Measurements from ENCODE around the gene BSN.

Gene BSN

DNA sequence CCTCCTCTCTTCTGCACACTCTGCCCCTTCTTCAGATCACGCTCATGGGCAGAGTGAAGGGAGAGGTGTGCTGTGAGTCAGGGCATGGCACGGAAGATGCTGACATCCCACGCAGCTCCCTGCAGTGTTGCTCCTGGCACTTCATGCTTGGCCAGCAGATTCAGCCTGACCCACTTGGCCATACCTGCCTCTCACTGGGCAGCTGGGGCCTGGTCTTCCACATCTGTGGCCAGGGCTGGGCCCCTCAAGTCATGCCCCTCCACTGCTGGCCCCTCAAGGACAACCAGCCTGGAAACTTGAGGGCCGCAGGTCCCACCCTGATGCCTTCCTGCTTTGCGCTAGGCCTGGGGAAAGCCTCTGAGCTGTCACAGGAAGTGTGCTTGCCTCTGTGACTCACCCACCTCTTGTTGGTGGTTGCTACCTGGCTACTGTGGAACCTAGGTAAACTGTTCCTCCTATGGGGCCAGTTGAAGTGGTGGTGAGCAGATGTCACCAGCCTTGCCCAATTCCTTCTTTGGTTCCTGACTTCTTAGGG is 48.7 kb downstream of the BSN start:
- no peak for DNase-seq

DNA sequence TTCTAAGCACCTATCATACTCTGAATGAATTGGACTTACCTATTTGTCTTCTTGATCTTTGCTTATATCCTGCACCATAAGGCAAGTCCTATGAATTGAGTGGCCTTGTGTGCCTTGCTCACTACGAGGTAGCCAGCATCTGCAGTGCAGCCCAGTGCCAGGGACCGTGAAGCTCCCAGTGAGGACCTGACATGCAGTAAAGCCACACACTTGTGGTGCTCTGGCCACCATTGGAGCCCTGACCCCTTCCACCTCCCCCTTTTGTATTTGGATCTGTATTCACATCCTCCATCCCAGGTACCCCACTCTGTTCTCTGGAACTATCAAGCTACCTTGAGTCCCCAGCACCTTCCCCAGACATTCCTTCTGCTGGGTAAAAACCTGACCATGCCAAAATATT is 52.1 kb downstream of the BSN start:
- no peak for DNase-seq

DNA sequence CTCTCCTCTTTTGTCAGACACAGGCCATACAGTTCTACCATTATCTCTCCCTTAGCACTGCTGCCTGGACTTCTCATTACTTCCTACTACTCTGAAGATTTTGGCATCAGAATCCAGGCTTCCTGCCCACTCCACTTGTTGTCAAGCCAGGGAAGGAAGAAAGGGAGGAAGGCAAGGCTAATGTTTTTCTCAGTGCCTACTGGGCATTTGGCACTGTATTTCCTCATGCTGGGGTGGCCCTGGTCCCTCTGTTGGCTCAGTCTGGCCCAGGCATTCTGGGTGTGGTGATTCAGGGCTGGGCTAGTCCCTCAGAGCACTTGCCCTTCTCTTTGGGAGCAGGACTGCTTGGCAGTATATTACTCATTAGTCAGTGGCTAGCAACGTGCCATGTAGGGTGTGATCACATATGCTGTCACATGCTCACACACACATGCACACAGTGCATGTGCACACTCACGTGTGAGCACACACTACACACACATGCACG is 52.9 kb downstream of the BSN start:
- DNase-seq: no peak

DNA sequence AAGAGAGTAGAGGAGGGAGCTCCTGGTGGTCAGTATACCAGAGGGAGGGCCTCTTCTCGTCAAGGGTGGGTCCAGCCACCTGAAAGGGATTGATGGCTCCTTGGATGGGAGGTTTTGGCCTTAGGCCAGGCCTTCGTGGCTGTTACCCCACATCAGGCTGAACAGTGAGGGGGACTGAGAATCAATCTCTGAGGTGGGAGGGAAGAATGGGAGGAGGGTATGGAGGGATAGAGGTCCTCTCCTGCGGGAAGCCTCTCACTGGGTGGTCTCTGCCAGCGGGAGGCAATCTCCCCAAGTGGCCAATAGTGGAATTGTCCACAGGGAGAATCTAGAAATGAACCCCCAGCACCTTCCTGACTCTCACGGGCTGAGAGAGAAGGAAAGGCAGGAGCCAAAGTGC is 53.5 kb downstream of the BSN start:
- no peak for DNase-seq

DNA sequence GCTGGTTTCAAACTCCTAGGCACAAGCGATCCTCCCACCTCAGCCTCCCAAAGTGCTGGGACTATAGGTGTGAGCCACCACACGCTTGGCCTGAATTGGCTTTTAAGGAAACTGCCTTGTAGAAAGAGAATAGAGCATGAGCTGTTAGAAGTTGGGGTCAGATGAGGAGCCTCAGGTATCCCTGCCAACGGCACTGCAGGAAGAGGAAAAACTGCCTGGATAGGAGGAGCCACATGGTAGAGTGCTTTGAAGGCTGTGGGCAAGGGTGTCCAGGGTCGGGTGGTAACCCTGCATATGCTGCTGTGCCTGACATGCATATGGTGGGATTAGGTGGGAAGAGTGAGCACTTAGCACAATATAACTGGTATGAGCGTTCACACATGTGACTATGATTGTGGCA is 55.0 kb downstream of the BSN start:
- DNase-seq: no peak

DNA sequence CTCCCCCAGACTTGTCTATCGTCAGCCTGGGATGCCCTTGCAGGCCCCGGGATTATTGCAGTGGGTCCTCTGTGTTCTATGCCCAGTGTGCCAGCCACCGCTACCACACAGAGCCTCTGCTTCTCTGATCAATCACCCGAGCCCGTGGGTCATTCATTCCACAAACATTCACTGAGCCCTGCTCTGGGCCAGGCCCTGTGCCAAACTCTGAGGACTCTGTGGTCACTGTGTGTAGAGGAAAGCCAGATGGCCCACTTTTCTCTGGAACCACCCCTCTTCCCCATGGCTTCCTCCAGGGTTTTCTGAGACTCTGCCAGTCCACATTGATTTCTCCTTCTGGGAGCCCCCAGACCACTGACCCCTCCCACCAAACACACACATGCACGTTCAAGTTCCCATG is 55.5 kb downstream of the BSN start:
- no peak for DNase-seq

DNA sequence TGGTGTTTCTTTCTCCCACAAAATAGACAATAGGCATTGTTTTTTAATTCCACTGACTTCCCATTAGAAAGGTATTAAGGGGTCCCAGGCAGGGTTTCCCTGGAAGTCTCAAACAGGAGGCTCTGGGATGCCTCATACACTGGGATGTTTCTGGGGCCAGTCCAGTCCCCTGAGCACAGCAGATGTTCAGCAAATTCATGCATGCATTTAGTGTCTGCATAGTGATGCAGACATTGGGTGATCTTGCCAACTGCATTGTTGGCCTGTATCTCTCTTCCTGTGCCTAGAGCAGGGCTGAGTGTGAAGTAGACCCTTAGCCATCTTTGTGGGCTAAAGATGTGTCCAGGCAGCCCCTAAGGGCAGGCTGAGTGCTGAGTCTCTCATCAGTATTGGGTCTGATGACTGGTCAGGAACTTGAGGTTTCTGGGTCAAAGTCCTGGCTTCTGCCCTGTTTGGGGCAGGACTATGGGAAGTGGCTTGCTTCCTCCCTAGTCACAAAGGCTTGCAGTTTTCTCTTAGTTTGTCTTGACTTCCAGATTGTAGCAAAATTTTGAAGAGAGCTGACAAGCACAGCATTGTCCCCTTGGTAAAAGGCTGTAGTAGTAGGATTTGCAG is 56.5 kb downstream of the BSN start:
- DNase-seq: no peak

DNA sequence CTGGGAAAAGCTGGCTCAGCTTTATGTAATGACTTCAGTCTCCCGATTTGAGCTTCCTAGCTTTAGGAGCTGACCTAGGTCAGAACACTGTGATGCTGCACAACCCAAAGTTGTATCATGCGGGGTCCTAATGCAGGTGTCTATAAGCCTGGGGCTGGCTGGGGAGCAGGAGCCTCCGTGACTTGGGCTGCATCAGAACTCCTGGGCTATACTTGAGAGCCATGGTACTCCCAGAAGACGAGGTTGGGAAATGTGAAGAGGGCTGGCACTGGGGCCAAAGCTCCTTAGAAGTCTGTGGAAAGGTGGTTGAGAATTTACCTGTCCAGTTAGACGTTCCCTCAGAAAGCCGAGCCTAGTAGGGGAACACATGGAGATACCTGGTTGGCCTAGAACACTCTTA is 57.0 kb downstream of the BSN start:
- DNase-seq: no peak

DNA sequence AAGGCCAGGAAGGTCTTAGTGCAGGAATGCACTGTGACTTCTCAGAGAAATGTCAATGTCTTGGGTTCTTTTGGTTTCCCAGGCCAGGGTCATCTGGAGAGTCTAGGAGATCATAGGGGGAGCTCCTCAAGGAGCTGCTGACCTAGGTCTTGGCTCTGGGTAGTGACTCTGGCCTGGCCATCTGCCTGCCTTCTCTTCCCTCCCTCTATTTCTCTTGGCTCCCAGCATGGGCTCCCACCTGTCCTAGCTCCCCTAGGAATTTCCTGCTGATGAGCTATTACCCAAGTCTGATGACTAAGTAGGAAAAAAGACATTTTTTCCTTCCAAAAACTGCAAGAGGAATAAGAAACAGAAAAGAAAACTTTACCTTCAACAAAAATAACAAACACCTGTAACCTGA is 57.4 kb downstream of the BSN start:
- no peak for DNase-seq

DNA sequence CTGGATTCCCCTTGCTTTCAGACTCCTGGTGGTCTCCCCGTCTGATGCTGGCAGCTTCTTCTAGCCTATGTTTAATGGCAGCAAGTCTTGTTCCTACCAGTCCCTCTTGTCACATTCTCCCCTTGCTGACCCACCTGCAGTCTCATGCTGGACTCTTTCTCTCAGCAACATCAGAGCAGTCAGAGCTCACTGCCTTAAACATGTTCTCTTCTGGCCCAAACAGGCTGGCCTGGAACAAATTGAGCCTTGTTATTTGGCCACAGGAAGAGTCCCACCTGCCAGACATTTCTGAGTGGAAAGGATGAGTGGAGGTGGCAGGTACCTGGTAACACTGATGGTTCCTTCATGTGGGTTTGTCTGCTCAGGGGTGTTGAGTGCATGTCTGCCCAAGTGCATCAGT is 60.7 kb downstream of the BSN start:
- no peak for DNase-seq

DNA sequence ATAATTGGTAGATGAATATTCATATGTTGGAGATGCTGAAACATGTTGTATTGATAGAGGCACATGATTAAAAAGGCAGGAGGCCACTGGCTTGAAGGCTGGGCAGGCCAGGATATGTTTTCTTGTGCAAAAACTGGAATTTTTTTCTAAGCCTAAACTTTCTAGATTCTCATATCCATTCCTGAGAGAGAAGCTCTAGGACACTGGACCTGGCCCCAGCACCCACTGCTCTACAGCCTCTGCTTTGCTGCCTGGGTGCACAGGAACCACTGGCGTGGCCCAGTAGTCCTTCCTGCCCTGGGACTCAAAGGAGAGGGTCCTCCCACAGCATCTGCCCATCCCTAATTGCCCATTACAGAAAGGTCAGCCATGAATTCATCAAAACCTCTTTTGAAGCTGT is 61.8 kb downstream of the BSN start:
- DNase-seq: no peak

DNA sequence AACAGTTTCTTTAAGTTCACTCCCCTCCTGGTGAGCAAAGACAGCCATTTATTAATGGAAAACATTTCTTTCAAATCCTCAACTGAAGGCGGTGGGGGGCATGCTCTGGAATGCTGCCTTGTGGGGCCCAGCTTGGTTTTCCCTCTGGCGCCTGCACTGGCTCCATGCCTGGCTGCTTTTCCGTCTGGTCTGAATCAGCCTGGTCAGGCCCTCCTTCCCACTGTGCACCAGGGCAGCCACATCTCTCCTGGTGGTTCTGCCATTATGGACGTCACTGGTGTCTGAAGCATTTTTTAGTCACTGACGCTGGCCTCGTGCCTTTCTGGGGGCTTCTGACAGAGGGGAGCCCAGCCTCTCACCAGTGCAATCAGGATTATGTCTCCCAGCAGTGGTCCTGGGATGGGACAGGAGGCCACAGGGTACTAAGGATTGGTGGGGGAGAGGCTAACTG is 62.2 kb downstream of the BSN start:
- no peak for DNase-seq

DNA sequence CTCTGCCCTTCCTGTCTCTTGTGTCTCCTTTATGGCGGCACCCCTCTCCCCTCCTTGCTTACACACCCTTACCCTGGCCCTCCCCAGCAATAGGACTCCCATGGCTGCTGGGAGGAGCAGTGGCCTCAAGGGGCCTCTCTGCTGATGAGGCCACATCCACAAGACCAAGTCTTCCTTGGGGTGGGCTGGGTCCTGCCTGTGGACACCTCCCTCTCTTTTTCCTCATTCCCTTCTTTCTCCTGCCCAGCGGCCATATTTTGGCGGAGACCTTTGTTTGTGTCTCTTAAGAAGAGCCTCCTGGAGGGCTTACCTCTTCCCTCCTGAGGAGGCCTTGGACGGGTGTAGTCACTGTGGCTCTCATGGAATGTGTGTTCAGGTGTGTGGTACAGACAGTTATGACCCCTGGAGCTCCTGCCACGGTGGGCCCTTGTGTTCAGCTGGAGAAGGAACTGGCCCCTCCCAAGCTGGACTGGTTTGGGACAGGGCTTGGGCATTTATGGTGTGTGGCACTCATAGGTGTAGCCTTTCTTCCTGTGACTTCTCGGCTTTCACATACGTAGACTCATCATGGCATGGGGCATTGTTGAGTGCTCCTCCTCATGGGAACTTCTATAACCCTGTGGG is 63.2 kb downstream of the BSN start:
- no peak for DNase-seq

DNA sequence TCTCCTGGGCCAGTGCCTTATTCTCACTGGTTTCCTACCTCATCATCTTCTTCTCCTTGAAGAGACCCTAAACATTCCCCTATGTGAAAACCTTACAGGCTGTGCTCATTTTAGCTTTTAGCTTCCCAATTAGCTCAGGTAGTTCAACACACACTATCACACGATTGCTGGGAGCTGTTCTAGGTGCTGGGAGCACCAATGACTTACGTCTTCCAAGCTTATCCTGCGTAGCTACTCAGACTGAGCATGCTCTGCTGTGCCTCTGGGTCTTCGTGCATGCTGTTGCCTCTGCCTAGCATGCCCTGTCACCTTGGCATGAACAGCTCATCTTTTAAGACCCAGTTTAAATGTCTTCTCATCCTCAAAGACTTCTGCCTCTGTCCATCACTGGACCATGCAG is 64.1 kb downstream of the BSN start:
- DNase-seq: no peak

DNA sequence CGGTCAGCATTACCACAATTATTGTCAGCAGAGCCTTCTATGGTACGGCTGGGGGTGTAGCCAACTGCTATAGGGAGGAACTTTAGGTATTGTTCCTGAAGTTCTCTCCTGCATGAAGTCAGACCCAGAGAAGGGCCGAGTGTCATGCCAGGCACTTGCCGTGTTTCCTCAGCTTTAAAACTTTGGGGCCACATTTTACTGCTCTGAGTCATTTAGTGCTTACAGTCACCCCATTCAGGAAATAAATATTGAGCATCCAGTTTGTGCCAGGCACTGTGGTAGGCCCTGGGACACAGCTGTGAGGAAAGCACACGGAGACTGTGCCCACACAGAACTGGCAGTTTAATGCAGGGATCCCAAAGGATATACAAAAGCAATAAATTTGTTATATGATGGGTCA is 65.4 kb downstream of the BSN start:
- DNase-seq: no peak

DNA sequence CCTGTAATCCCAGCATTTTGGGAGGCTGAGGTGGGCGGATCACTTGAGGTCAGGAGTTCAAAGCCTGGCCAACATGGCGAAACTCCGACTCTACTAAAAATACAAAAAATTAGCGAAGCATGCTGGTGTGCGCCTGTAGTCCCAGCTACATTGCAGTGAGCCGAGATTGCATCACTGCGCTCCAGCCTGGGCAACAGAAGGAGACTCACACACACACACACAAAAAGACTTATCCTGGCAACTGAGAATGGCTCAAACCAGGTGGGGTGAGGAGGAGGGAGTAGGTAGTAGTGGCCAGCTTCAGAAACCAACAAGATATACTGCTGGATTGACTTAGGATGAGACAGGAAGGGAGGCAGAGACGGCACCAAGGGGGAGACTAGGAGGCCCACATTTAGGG is 66.5 kb downstream of the BSN start:
- DNase-seq: no peak

DNA sequence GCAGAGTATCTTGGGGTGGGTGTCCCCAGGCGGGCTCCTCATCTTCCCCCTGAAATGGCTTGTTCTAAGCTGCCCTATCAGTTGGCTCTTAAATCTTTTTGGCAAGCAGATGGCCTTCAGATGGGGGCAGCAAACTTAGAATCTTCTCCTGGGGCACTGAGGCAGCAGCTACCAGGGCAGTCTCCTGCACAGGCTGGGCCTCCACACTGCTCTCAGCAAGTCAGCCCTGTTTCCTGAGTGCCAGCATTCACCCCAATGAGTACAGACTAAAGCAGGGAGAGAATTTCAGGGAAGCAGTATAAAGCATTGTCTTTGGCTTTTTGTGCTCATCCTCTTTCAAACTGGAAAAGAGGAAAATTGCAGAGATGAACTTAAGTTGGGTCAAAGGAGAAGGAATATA is 68.8 kb downstream of the BSN start:
- no peak for DNase-seq

DNA sequence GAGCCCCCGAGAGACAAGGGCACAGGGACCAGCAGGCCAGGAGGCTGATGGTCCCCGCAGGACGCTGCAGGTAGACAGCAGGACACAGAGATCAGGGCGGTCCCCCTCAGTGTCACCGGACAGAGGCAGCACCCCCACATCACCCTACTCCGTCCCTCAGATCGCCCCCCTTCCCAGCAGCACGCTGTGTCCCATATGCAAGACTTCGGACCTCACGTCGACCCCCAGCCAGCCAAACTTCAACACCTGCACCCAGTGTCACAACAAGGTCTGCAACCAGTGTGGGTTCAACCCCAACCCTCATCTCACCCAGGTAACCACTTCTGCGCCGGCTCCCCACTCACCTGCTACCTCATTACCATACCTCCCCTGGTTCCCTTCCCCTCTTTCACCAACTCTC is 70.8 kb downstream of the BSN start:
- DNase-seq: no peak

DNA sequence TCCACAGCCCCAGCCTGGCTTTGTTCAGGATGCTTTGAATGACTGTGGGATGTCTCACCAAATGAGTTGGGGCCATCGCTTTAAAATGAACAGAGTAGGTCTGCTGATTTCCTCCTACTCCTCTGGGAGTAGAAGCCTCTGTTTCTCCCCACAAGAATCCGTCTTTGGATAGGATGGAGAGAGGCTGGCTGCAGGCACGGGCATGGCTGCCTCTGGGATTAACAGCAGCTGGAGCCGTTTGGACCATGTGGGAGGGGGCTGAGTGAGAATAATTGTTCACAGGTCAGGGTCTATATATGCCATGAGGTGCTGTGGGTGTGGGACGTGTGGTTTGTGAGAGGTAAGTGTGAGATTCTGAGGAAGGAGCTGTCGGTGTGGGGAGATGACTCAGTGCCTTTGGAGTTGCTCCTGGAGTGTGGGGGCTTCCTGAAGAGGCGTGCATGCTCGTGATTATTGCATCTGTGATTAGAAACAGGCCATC is 71.9 kb downstream of the BSN start:
- no peak for DNase-seq

DNA sequence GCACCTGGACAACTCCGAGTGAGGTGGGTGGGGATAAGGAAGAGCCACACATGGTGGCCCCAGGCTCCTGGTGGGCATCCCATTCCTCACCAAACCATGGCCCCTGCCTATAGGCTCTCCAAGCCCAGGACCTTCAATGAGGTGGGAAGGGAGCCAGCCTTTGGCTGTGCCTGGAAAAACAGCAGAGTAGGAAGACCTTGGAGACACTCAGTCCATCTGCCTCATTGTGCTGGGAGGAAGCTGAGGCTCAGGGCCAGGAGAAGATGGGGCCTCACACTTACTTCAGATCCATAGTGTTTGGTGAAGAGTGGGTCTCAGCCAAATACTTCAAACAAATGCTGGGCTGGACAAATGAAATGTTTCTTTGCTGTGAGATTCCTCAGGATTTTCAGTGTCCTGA is 72.5 kb downstream of the BSN start:
- DNase-seq: no peak

DNA sequence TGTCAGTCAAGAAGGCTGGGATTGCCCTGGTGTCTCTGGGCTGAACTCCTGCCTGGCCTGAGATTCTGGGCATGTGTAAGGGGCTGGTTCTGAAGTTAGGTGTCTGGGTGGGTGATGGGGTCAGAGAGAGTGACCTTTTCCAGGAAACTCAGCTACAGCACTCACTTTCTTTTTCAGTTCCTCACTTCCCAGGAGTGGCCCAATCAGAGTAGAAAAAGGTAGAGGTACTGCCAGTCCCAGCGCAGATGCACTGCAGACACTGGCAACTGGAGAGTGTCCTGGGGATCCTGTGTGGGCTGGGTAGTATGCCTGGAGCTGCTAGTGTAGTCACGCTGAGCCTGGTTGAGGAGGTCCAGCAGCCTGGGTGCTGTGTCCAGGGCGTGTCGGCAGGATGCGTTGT is 73.4 kb downstream of the BSN start:
- DNase-seq: no peak

DNA sequence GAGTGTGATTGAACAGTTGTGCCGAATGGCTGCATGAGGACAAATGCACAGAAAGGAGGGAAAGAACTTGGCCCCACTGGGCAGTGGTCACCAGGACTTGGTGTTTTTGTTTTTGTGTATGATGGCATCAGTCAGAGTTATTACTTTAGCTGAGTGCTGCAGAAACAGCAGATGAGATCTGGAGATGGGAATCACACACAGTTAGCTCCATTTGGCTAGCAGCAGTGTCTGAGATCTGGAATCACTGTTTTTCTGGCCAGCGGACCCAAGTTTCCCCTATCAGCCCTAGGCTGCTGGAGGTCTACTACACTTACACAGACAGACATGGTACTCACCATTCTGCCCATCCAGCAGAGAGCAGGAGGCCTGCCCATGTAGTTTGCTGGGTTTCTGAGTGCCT is 74.0 kb downstream of the BSN start:
- no peak for DNase-seq

DNA sequence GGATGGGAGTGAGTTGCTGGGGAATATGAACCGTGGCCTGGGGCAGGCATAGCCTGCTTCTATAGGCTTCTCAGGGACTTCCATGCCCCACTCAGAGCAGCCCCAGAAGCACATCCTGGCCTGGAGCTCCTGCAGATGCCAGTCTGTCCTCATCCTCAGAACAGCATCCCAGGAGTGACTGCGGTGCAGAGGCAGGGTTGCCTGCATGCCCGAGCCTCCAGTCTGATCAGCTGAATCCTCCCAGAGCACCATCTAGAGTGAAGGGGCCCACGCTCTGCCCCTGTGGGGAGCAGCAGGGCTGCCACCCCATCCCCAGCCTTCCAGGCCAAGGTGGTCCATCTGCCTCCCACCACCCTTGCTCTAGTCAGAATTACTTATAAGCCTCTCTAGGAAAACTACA is 75.2 kb downstream of the BSN start:
- no peak for DNase-seq

DNA sequence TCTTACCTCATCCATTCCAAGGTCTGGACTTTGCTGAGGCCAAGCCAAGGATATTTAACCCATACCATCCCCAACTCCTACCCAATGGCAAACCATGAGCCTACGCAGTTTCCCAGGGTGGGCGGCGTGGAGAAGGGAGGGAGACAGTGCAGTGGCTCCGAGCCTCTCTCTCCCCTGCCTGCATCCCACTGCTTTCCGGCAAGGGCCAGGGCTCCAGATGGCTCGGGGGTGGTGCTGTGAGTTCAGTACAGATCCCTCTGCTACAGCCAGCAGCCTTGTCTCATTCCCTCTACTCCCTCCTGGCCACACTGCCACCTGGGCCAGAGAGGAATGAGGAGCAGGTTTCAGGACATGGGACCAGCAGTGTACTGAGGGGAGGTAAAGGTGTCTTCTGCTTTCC is 75.6 kb downstream of the BSN start:
- no peak for DNase-seq

DNA sequence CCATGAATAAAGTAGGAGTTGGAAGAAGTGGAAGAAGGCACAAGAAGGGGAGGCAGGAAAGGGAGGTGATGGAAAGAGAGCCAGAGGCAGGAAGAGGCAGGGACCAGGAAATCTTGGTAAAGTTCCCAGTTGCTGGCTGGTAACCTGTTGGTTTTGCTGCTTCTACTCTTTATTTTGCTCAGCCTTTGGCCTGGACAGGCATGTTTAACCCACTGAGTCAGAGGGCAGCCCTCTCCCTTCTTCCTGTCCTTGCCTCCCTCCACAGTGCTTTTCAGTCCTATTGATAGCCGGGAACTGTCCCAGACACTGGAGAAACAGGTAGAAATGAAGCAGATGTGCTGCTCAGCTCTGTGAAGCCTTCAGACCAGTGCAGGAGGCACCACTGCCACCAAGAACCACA is 76.5 kb downstream of the BSN start:
- DNase-seq: no peak

Data from NCI-H146 (cell line).